Fibroblast of skin of left biceps (primary cell): ENCODE measurements around the gene PDE4B.
"Not testable (repeated sequence)": the region's sequence is repeated elsewhere in the genome, so short reads cannot be mapped to it uniquely, and the experiment has no call there.

Source experiments
- DNase-seq, 2 experiments: peaks; one replicate each; pipeline ENCODE4 v3.0.0-alpha.2; 2013; ENCODE audit warnings: low read depth in 2 of 2

The PDE4B gene

DNA sequence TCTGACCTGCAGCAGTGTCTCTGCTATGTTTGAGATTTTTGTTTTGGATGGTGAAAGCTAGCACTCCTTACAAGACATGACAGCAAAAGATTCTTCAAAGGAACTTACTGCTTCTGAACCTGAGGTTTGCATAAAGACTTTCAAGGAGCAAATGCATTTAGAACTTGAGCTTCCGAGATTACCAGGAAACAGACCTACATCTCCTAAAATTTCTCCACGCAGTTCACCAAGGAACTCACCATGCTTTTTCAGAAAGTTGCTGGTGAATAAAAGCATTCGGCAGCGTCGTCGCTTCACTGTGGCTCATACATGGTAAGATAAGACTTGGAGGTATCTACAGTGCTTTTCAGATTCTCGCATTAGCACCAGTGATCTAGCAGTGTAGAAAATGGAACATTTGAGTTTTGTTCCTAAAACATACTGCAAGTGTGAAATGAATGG lies 200.2 kb downstream of the PDE4B start:
- no peak for DNase-seq

- DNase-seq = no peak
These were observed 201.5 kb downstream of the PDE4B start for GRCh38 chr1:65994223-65994622.

GRCh38 chr1:65995336-65995735 lies 202.6 kb downstream of the PDE4B start:
- DNase-seq = no peak

DNA sequence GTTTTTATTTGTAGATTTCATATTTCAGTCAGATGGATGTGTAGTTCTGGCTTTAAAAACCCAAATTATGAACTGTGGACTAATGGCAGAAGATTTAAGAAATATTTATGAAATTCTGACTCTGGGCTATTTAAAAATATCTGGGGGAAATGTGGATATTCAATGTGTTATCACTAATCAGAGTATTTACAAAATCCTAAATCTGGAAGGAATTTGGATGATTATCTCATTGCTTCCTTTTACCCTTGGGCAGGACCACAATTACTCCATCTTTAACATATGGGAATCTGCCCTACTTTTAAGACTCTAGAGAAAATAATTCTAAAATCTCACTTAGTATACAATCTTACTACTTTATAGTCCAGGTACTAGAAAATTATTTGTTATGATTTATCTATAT lies 203.2 kb downstream of the PDE4B start:
- DNase-seq = no peak

DNA sequence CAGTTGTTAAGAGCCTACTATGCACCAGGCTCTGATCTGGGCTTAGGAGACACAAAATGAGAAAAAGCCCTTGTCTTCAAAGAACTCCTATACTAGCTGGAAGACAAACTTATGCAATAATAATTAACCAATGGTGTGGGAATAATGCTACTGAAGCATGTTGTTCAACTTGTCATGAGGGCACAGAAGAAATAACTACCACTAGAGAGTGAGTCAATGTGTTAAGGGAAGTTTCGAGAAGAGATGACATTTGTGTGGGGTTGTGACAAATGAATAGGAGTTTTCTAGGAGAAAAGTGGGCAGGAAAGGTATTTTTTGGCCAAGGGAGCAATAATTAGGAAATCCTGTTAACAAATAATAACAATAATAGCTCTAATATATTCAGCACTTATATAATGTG lies 205.0 kb downstream of the PDE4B start:
- no peak for DNase-seq

GRCh38 chr1:65998763-65999583 lies 206.3 kb downstream of the PDE4B start:
- DNase-seq = no peak

DNA sequence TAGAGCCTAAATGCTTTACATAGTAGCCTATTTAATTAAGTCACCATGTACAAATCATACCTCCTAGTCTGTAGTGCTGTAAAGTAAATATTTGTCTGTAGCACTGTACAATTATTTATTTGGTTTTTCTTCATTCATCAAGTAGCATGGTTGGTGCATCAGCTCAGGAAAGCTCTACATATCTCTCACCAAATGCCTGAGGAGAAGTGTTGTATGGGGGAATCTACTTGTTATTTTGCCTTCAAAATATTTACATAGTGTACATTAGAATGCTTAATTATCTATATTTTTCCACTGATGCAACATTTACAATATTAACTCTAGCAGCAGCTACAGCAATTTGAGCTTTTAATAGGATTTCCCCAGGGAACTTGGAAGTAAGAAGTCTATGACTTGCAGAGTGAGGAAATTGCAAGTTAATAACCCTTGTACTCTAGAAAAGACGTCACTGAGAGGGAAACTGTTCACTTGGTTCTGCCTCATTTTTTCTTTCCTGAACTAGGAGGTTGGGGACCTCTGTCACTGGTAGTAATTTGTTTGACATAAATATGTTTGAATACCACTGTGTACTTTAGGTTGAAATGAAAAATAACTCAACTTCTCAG lies 207.4 kb downstream of the PDE4B start:
- DNase-seq = no peak

DNA sequence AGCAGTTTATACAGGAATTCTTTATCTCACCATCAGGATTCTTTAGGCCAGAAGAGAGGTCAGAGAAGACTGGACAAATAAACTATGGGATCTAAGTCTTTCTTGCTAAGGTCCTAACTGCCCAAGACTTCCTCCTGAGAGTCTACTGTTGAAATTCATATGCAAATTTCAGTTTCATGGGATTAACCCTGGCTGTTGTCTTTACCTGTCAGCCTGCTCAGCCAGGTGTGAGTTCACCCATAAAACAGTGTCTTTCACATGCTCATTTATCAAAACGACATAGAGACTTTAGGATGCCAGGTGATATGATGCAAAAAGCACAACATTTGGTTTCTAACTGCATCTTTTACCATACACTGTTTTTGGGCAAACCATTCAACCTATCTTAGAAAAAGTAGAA lies 211.0 kb downstream of the PDE4B start:
- DNase-seq = no peak

GRCh38 chr1:66006534-66006933 lies 213.8 kb downstream of the PDE4B start:
- DNase-seq = not testable (repeated sequence)

DNA sequence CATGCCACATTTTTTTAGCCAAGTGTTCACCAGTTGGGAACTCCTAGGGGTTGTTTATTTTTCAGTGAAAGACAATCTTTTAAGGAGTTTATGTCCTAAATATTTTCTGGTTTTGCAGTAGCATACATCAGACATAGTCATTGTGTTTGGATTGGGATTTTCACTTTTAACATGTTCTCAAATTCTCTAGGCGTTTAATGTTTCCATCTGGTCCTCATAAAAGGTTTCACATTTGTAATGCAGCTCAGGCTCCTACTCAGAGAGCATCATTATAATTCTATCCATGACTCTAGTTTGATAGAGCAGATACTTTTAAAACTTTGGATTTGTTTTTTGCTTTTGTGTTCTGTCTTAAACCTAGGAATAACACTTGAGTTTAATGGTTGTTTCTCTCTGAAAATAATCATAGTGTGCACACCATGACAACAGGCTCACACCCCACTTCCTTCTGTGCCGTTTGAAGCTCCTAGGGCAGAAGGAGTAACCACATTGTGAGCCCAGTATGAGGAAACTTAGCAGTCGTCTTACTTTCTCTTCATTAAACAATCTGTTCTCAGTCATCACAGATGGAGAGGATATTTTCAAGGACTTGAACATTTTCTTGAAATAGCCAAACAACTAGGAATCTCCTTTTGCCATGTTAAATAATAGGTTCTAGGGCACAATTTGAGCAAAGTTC lies 219.6 kb downstream of the PDE4B start:
- no peak for DNase-seq

DNA sequence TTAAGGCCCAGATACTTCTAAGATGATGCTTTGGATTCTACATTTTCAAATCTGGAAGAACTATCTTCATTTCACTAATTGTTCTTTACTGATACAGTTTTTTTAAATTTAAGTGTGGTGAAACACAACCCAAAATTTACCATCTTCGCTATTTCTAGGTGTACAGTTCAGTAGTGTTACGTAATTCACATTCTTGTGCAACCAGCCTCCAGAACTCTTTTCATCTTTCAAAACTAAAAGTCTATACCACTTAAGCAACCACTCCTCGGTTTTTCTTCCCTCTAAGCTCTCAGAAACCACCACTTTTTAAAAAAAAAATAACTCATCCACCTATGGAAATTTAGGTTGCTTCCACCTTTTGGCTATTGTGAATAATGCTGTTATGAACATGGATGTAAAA lies 220.7 kb downstream of the PDE4B start:
- DNase-seq = no peak

DNA sequence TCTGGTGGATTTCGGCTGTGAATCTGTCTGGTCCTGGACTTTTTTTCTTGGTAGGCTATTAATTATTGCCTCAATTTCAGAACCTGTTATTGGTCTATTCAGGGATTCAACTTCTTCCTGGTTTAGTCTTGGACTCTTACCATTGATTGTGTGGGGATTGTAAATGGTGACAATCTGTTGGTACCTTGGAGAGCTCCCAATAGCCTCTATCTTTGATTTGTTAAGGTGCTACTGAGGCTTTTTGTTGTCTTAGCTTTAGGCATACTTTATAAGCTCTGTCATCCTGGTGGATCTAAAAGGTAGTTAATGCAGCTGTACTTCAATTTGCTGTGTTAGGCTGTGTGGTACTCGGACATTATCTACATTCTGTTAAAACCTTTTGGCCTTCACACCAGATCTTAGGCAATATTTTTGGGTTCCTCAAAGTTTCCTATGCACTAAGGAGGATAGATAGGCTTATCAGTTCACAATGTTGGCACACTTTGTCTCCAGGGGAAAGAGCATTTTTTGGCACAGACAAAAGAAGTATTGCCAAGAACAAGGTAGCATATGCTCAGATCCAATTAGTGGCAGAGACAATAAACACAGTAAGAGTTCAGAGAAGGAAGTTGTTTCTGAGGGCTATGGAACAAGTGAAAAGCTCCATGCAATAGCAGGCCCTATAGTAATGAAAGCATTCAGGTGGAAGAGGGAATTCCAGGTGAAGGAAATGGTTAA lies 230.4 kb downstream of the PDE4B start:
- DNase-seq = no peak

- DNase-seq = no peak
These were observed 232.5 kb downstream of the PDE4B start for GRCh38 chr1:66025188-66025587.

DNA sequence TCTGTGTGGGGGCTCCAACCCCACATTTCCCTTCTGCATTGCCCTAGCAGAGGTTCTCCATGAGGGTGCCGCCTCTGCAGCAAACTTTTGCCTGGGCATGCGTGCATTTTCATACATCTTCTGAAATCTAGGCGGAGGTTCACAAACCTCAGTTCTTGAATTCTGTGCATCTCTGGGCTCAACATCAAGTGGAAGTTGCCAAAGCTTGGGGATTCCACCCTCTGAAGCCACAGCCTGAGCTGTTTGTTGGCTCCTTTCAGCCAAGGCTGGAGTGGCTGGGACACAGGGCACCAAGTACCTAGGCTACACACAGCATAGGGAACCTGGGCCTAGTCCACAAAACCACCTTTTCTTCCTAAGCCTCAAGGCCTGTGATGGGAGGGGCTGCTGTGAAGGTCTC lies 235.3 kb downstream of the PDE4B start:
- no peak for DNase-seq

DNA sequence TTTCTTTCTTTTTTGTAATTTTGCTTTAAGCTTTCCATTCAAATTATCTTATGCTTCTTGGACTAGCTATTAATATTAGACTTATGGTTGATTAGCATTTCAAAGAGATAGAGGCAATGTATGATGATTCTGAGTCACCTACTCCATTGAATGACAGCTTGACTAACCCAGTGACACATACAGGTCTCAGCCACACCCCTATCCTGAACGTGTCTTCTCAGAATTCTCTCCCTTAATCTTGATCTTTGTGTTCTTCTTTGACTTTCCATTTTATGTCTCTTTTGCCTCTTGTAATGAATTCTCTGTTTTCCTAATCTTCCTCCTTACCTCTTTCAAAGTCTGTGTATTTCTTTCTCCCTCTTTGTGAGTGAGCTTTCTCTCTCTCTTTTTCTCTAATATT lies 241.1 kb downstream of the PDE4B start:
- DNase-seq = no peak

- no peak for DNase-seq
These were observed 243.0 kb downstream of the PDE4B start for GRCh38 chr1:66035616-66036245.

GRCh38 chr1:66041654-66042053 lies 249.0 kb downstream of the PDE4B start:
- no peak for DNase-seq

GRCh38 chr1:66043186-66043585 lies 250.5 kb downstream of the PDE4B start:
- no peak for DNase-seq

GRCh38 chr1:66044912-66045311 lies 252.2 kb downstream of the PDE4B start:
- DNase-seq = no peak

- no peak for DNase-seq
These were observed 253.7 kb downstream of the PDE4B start for GRCh38 chr1:66046415-66046814.

GRCh38 chr1:66048011-66048410 lies 255.3 kb downstream of the PDE4B start:
- DNase-seq = no peak

- DNase-seq = no peak
These were observed 257.4 kb downstream of the PDE4B start for GRCh38 chr1:66050123-66050522.
